SU-DHL-6 (cell line): ENCODE measurements around the gene USP28.

Experiments
- EZH2phosphoT487 ChIP-seq: fragments of 200-600 bp; sonication (generic), shearing (Covaris generic); conservative IDR thresholded peaks from 2 replicates; pipeline ENCODE4 v1.6.1; 2018; ENCODE audit warnings: mild to moderate bottlenecking, antibody characterized with exemption, low read length, moderate library complexity, mixed read lengths
- TF ChIP-seq, protein P1 (sequence below): fragments of 200-600 bp; sonication (generic); IDR thresholded peaks from one replicate; pipeline ENCODE4 v1.5.1; 2017; ENCODE audit warnings: antibody characterized with exemption, mild to moderate bottlenecking, low read length, moderate library complexity; ENCODE audit not compliant: insufficient read depth, poor library complexity, severe bottlenecking

DNA sequence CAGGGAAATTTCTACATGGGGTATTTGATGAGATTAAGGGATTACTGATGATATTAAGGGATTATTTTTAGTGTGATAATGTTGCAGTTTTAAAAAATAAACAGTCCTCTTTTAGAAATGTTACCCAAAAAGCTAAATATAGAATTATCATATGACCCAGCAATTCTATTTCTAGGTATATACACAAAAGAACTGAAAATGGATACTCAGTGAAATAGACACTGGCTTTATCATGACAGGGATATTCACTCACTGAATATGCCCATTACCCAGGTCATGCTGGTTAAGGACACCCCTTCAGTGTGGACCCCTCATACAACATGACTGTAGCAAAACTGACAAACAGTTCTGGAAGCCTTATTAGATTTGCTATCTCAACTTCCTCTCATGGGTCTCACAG lies 27.8 kb downstream of the USP28 start:
- TF ChIP-seq, protein P1, sequence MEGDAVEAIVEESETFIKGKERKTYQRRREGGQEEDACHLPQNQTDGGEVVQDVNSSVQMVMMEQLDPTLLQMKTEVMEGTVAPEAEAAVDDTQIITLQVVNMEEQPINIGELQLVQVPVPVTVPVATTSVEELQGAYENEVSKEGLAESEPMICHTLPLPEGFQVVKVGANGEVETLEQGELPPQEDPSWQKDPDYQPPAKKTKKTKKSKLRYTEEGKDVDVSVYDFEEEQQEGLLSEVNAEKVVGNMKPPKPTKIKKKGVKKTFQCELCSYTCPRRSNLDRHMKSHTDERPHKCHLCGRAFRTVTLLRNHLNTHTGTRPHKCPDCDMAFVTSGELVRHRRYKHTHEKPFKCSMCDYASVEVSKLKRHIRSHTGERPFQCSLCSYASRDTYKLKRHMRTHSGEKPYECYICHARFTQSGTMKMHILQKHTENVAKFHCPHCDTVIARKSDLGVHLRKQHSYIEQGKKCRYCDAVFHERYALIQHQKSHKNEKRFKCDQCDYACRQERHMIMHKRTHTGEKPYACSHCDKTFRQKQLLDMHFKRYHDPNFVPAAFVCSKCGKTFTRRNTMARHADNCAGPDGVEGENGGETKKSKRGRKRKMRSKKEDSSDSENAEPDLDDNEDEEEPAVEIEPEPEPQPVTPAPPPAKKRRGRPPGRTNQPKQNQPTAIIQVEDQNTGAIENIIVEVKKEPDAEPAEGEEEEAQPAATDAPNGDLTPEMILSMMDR: no peak
- no peak for TF ChIP-seq EZH2phosphoT487
